Brain microvascular endothelial cell (primary cell): ENCODE data around the gene TOM1L2.
"Not testable (repeated sequence)": the region's sequence is repeated elsewhere in the genome, so short reads cannot be mapped to it uniquely, and the experiment has no call there.

ENCODE experiments used
- DNase-seq: peaks from one replicate; pipeline ENCODE4 v3.0.0-alpha.2; 2020
- H3K27ac ChIP-seq: fragments of 250-450 bp; sonication (Bioruptor Pico); 2 replicates; pipeline ENCODE4 v1.5.1; 2020; ENCODE audit warnings: mild to moderate bottlenecking, moderate library complexity
- H3K27me3 ChIP-seq: fragments of 250-450 bp; sonication (Bioruptor Pico); replicated peaks from 2 replicates; pipeline ENCODE4 v1.5.1; 2020; ENCODE audit warnings: mild to moderate bottlenecking
- H3K36me3 ChIP-seq: fragments of 250-450 bp; sonication (Bioruptor Pico); replicated peaks from 2 replicates; pipeline ENCODE4 v1.5.1; 2020; ENCODE audit warnings: mild to moderate bottlenecking
- H3K4me3 ChIP-seq: 2 replicates; pipeline ENCODE4 v1.5.1; 2011; ENCODE audit warnings: low read depth, mild to moderate bottlenecking, control low read depth, low read length, moderate library complexity
- in situ Hi-C: cut with HindIII; loops from 2 replicates; pipeline ENCODE4 v1.10.0; 2017; ENCODE audit warnings: low sequenced_read_pairs, low pct_ligation_motif_present
- TF ChIP-seq, protein P1 (sequence below): IDR thresholded peaks from 2 replicates; pipeline ENCODE4 v1.5.1; 2011; ENCODE audit warnings: low read depth, mild to moderate bottlenecking, moderate library complexity, low read length, control low read depth, inconsistent platforms; ENCODE audit errors: missing control alignments

Gene TOM1L2

GRCh38 chr17:18002171-18002570 lies 30.0 kb upstream of the TOM1L2 start:
- no peaks in the 10 kb centered on the region for H3K27me3 ChIP-seq
- H3K4me3 ChIP-seq, result no peak overlapping the region
- in situ Hi-C loops, result no loop called here
- DNase-seq, result no peak
- H3K27ac ChIP-seq, result no peak overlapping the region
- no peaks in the 10 kb centered on the region for H3K36me3 ChIP-seq
- TF ChIP-seq, protein P1, sequence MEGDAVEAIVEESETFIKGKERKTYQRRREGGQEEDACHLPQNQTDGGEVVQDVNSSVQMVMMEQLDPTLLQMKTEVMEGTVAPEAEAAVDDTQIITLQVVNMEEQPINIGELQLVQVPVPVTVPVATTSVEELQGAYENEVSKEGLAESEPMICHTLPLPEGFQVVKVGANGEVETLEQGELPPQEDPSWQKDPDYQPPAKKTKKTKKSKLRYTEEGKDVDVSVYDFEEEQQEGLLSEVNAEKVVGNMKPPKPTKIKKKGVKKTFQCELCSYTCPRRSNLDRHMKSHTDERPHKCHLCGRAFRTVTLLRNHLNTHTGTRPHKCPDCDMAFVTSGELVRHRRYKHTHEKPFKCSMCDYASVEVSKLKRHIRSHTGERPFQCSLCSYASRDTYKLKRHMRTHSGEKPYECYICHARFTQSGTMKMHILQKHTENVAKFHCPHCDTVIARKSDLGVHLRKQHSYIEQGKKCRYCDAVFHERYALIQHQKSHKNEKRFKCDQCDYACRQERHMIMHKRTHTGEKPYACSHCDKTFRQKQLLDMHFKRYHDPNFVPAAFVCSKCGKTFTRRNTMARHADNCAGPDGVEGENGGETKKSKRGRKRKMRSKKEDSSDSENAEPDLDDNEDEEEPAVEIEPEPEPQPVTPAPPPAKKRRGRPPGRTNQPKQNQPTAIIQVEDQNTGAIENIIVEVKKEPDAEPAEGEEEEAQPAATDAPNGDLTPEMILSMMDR, result no peak

- Histone ChIP-seq H3K27ac (no peak overlapping the region), H3K4me3 (no peak overlapping the region), H3K27me3 (no peaks in the 10 kb centered on the region), H3K36me3 (no peaks in the 10 kb centered on the region)
- in situ Hi-C loops, result no loop called here
- DNase-seq, result no peak
- TF ChIP-seq, protein P1, result no peak
These were observed 27.8 kb upstream of the TOM1L2 start for GRCh38 chr17:18000030-18000408.

DNA sequence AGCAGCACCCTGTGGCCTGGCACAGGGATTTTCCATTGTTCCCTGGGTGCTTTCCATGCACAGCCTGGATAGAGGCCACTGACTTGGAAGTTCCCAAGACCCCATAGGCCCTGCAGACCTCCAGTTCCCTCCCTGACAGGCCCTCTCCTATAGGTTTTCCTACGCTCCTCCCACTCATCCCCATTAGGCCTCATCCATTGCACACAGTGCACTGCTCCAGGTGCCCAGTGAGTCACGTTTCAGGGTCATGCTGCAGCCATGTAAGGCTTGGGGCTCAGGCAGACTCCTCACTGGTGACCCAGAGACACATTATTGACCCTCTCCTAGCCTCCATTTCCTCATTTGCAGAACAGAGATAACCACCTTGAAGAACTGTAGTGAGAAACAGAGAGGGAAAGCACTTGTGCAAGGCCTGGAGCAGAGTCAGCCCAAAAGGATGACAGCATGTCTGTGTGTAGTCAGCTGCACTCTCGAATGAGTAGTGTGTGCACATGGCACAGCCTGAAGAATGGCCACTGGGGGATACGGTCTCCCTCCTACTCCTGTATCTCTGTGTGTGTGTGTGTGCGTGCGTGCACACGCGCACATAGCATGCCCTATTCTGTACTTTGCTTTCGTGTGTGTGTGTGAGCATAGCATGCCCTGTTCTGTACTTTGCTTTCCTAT lies 27.3 kb upstream of the TOM1L2 start:
- in situ Hi-C loops, result no loop called here
- Histone ChIP-seq H3K27ac (no peak overlapping the region), H3K4me3 (no peak overlapping the region), H3K27me3 (no peaks in the 10 kb centered on the region), H3K36me3 (no peaks in the 10 kb centered on the region)
- TF ChIP-seq, protein P1, result peak; percentile 6
- DNase-seq, result no peak

GRCh38 chr17:17998934-17999333 lies 26.7 kb upstream of the TOM1L2 start:
- TF ChIP-seq, protein P1, result no peak
- H3K36me3 ChIP-seq, result no peaks in the 10 kb centered on the region
- H3K27me3 ChIP-seq, result no peaks in the 10 kb centered on the region
- in situ Hi-C loops, result no loop called here
- no peak for DNase-seq
- H3K4me3 ChIP-seq, result no peak overlapping the region
- no peak overlapping the region for H3K27ac ChIP-seq

GRCh38 chr17:17995887-17996286 lies 23.7 kb upstream of the TOM1L2 start:
- in situ Hi-C loops, DNase-seq: not testable (repeated sequence)

GRCh38 chr17:17994271-17995069 lies 22.3 kb upstream of the TOM1L2 start:
- TF ChIP-seq, protein P1, result peak; percentile 79
- Histone ChIP-seq H3K27ac (no peak overlapping the region), H3K4me3 (no peak overlapping the region), H3K36me3 (no peaks in the 10 kb centered on the region), H3K27me3 (no peaks in the 10 kb centered on the region)
- no peak for DNase-seq
- in situ Hi-C loops, result no loop called here

More at GRCh38 chr17:17995887-17996286, 23.7 kb upstream of the TOM1L2 start:
- H3K4me3 ChIP-seq, H3K27me3 ChIP-seq, H3K36me3 ChIP-seq, H3K27ac ChIP-seq: not testable (repeated sequence)
